ENCODE measurements around the gene NPB. TPM values are rescaled to one million over a fixed set of nuclear protein-coding genes. Genes with fewer than 3 reads are reported as not detected.

Gene NPB
- total RNA-seq, 6 experiments from 2014 or later: 0.12 to 1.5 (median 0.87) TPM; not detected in 2

DNA sequence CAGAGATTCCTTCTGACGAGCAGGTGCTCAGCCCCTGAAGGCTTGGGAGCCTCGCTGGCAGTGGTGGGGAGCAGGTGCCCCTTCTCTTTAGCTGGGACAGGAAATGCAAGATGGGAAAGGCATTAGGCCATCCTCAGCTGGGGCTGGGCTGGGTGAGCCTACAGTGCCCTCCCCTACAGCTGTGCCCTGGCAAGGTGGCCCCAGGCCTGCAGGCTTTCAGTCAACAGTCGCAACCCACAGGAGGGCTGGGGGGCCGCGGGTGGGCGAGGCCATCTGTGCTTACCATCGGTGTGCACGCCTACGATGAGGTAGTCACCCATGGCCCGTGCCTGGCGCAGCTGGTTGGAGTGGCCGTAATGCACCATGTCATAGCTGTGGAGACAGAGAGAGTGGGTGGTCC is 7.2 kb downstream of the NPB start:
- ATAC-seq (no peak), DNase-seq (no peak)
- TF ChIP-seq, protein P1, sequence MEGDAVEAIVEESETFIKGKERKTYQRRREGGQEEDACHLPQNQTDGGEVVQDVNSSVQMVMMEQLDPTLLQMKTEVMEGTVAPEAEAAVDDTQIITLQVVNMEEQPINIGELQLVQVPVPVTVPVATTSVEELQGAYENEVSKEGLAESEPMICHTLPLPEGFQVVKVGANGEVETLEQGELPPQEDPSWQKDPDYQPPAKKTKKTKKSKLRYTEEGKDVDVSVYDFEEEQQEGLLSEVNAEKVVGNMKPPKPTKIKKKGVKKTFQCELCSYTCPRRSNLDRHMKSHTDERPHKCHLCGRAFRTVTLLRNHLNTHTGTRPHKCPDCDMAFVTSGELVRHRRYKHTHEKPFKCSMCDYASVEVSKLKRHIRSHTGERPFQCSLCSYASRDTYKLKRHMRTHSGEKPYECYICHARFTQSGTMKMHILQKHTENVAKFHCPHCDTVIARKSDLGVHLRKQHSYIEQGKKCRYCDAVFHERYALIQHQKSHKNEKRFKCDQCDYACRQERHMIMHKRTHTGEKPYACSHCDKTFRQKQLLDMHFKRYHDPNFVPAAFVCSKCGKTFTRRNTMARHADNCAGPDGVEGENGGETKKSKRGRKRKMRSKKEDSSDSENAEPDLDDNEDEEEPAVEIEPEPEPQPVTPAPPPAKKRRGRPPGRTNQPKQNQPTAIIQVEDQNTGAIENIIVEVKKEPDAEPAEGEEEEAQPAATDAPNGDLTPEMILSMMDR (IDR thresholded peaks at IDR 0.05): no peak
- no peak for TF ChIP-seq POLR2A (IDR thresholded peaks at IDR 0.05)
- Histone ChIP-seq H3K27me3 (no peaks in the 10 kb centered on the region), H3K9me3 (no peaks in the 10 kb centered on the region), H3K27ac (no peak overlapping the region), H3K36me3 (peaks cover 0 to 72% (median 27%) of the 10 kb centered on the region in 4 donors), H3K4me3 (no peak overlapping the region), H3K4me1 (peaks cover 0 to 31% (median 6%) of the 10 kb centered on the region in 4 donors)
- intact Hi-C loops (cut with DNase I): no loop called here
- 88% methylated on average over 5 of the region's 12 CpGs for WGBS (ENCODE audit: insufficient coverage, low coverage, low lambda C conversion rate, missing lambda C conversion rate)

DNA sequence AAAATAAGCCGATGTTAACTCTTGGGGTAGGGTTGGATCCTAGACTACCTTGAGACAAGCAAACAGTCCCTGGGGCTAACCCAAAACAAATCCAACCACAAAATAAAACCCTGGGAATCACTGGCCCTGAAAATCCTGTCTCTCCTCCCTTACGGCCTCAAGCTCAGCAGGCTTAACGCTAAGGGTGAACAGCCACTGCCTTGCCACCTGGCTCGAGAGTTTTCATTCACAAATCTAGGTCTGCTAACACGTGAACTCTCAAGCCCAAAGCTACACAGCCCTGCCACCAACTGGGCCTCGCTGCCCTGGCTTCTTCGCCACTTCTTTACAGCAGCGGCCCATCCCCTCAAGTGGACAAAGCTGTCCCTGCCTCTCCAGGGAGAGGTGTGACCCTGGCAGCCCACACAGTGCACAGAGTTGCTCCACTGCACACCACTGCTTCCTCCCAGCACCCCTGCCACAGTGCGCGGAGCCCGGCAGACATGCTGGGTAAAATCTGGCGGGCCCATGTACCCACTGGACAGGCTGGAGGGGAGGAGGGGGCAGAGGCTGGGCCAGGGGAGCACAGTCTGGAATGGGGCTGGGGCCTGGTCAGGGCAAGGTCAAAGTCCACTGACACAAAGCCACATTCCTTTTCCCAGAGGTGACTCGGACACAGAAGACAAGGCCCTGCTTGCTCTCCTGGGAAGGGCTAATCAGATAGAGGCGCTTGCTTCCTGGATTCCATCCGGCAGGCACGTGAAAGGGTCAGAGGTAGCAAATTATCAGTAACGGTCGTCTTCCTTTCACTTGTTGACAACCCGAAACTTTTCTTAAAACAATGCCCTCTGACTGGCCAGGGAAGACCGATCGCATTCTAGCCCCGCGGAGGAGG is 8.2 kb downstream of the NPB start:
- peaks cover 0 to 72% (median 28%) of the 10 kb centered on the region in 4 donors for H3K36me3 ChIP-seq
- H3K4me3 ChIP-seq: peak overlapping the region; percentile 79 to 98 (median 87)
- 12% methylated on average over 6 of the region's 23 CpGs for WGBS (ENCODE audit: insufficient coverage, low coverage, low lambda C conversion rate, missing lambda C conversion rate)

DNA sequence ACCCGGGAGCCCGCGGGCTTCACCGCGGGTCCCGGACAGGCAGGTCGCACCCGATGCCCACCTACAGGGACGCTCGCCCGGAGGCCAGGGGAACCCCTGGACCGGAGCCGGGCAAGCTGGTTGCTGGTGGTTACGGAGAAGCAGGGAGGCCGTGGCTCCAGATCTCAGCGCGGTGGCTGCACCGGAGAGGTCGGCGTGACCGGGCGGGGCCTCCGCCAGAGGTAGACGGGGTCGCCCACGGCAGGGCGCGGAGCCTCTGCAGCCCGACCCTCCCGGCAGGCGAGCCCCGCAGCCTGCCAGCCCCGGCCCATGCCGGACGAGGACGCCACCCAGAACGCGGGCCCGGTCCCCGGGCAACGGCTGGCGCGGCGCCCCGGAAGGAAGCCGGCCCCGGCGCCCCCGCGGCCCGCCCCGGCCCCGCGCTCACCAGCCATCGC is 8.8 kb downstream of the NPB start:
- Histone ChIP-seq H3K27ac (peak overlapping the region; percentile 65 to 89 (median 78)), H3K27me3 (no peaks in the 10 kb centered on the region), H3K9me3 (no peaks in the 10 kb centered on the region), H3K36me3 (peaks cover 0 to 69% (median 26%) of the 10 kb centered on the region in 4 donors), H3K4me3 (peak overlapping the region; percentile 79 to 98 (median 87)), H3K4me1 (peaks cover 0 to 31% (median 6%) of the 10 kb centered on the region in 4 donors)
- ATAC-seq (peak in 1 of 4 donors; percentile 2), DNase-seq (no peak)
- TF ChIP-seq, protein P1 (IDR thresholded peaks at IDR 0.05): no peak
- no peak for TF ChIP-seq POLR2A (IDR thresholded peaks at IDR 0.05)
- intact Hi-C loops (cut with DNase I): no loop called here
- 0% methylated on average over 11 of the region's 55 CpGs for WGBS (ENCODE audit: insufficient coverage, low coverage, low lambda C conversion rate, missing lambda C conversion rate)

More for the DNA sequence above, 8.2 kb downstream of the NPB start:
- DNase-seq: peak in 2 of 3 donors; percentile 75 to 81
- H3K27me3 ChIP-seq: no peaks in the 10 kb centered on the region
- ATAC-seq: peak; percentile 41 to 55 (median 48)
- intact Hi-C loops (cut with DNase I): no loop called here
- TF ChIP-seq, protein P1 (IDR thresholded peaks at IDR 0.05): no peak
- peak; percentile 11 for TF ChIP-seq POLR2A (IDR thresholded peaks at IDR 0.05)
- peak overlapping the region; percentile 65 to 89 (median 78) for H3K27ac ChIP-seq
- H3K9me3 ChIP-seq: no peaks in the 10 kb centered on the region
- peaks cover 0 to 31% (median 6%) of the 10 kb centered on the region in 4 donors for H3K4me1 ChIP-seq

DNA sequence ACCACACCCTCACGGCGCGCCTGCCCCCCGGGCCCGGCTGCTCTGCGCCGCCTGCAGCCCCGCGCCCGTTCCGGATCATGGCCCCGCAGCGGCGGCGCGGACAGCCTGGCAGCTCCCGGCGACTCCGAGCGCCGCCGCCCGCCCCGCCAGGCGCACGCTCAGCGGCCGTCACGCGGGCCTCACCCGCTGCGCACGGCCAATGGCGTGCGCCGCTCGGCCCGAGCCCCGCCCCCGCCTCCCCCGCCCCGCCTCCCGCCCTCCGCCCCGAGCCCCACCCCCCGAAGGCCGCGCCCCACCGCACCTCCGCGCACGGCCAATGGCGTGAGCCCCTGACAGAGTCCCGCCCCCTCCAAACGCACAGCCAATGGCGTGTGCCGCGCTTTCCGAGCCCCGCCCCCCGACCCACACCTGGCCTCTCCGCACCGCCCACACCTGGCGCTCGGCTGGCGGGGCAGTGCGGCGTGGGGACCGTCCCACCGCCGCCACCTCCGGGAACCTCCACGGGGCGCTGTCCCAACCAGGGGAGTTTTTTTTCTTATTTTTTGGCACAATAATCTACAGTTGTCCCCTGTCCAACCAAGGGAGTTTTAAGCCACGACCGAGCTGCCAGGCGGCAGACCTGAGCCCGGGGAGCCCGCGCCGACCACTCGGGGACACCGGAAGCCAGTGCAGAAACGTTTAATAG is 9.4 kb downstream of the NPB start, which contains the start of gene PCYT2:
Gene PCYT2, minus strand, starts transcription at position 123 of the 685 bp plus-strand sequence. Its CDS starts 44 bp downstream, at position 79.
- 3% methylated on average over 23 of the region's 84 CpGs for WGBS (ENCODE audit: insufficient coverage, low coverage, low lambda C conversion rate, missing lambda C conversion rate)
- peak within 1 kb of the TSS; percentile 65 to 89 (median 78) for H3K27ac ChIP-seq

More for the DNA sequence above, 9.4 kb downstream of the NPB start, which contains the start of gene PCYT2:
- Histone ChIP-seq H3K27me3 (no peaks in the 10 kb centered on the region), H3K4me3 (peak within 1 kb of the TSS; percentile 79 to 98 (median 87)), H3K4me1 (peaks cover 0 to 32% (median 6%) of the 10 kb centered on the region in 4 donors), H3K9me3 (no peaks in the 10 kb centered on the region), H3K36me3 (peaks cover 0 to 64% (median 24%) of the 10 kb centered on the region in 4 donors)
- DNase-seq (peak; percentile 96 to 98 (median 97)), ATAC-seq (peak; percentile 89 to 93 (median 92))
- TF ChIP-seq, protein P1 (IDR thresholded peaks at IDR 0.05): peak; percentile 10 to 46 (median 22)
- peak; percentile 69 for TF ChIP-seq POLR2A (IDR thresholded peaks at IDR 0.05)
- intact Hi-C loops (cut with DNase I): no loop called here
